ENCODE data around the gene MAL. TPM values are rescaled to one million over a fixed set of nuclear protein-coding genes. Genes with fewer than 3 reads are reported as not detected.

Gene MAL
- total RNA-seq, 1 donor from 2014 or later = not detected

GRCh38 chr2:94980406-94980805 lies 45.1 kb upstream of the MAL start:
- no peak for DNase-seq (ENCODE audit: low spot score)
- no peaks in the 10 kb centered on the region for H3K36me3 Mint-ChIP-seq (ENCODE audit: low read depth)
- peaks cover 22% of the 10 kb centered on the region for H3K27me3 Mint-ChIP-seq (ENCODE audit: low read depth)
- H3K4me1 Mint-ChIP-seq (ENCODE audit: low read depth) = peaks cover 5% of the 10 kb centered on the region
- H3K27ac Mint-ChIP-seq (ENCODE audit: unreplicated experiment) = no peak overlapping the region
- H3K9me3 Mint-ChIP-seq (ENCODE audit: low read depth) = no peaks in the 10 kb centered on the region
- H3K4me3 Mint-ChIP-seq (ENCODE audit: unreplicated experiment) = no peak overlapping the region
- TF ChIP-seq CTCF (IDR thresholded peaks at IDR 0.05) = no peak

GRCh38 chr2:94982156-94982555 lies 43.4 kb upstream of the MAL start:
- no peaks in the 10 kb centered on the region for H3K36me3 Mint-ChIP-seq (ENCODE audit: low read depth)
- peaks cover 13% of the 10 kb centered on the region for H3K27me3 Mint-ChIP-seq (ENCODE audit: low read depth)
- H3K9me3 Mint-ChIP-seq (ENCODE audit: low read depth) = no peaks in the 10 kb centered on the region
- no peak overlapping the region for H3K27ac Mint-ChIP-seq (ENCODE audit: unreplicated experiment)
- no peak overlapping the region for H3K4me3 Mint-ChIP-seq (ENCODE audit: unreplicated experiment)
- H3K4me1 Mint-ChIP-seq (ENCODE audit: low read depth) = peaks cover 5% of the 10 kb centered on the region
- TF ChIP-seq CTCF (IDR thresholded peaks at IDR 0.05) = no peak
- DNase-seq (ENCODE audit: low spot score) = no peak

GRCh38 chr2:94982675-94983074 lies 42.8 kb upstream of the MAL start:
- Mint-ChIP-seq H3K4me3 (ENCODE audit: unreplicated experiment) (no peak overlapping the region), H3K36me3 (ENCODE audit: low read depth) (no peaks in the 10 kb centered on the region), H3K4me1 (ENCODE audit: low read depth) (peaks cover 5% of the 10 kb centered on the region), H3K9me3 (ENCODE audit: low read depth) (no peaks in the 10 kb centered on the region), H3K27me3 (ENCODE audit: low read depth) (peaks cover 13% of the 10 kb centered on the region), H3K27ac (ENCODE audit: unreplicated experiment) (no peak overlapping the region)
- TF ChIP-seq CTCF (IDR thresholded peaks at IDR 0.05) = no peak
- no peak for DNase-seq (ENCODE audit: low spot score)

GRCh38 chr2:94984964-94985575 lies 40.4 kb upstream of the MAL start:
- no peak for TF ChIP-seq CTCF (IDR thresholded peaks at IDR 0.05)
- Mint-ChIP-seq H3K4me3 (ENCODE audit: unreplicated experiment) (no peak overlapping the region), H3K9me3 (ENCODE audit: low read depth) (no peaks in the 10 kb centered on the region), H3K36me3 (ENCODE audit: low read depth) (no peaks in the 10 kb centered on the region), H3K27me3 (ENCODE audit: low read depth) (peaks cover 27% of the 10 kb centered on the region), H3K4me1 (ENCODE audit: low read depth) (peaks cover 5% of the 10 kb centered on the region), H3K27ac (ENCODE audit: unreplicated experiment) (no peak overlapping the region)
- DNase-seq (ENCODE audit: low spot score) = no peak

GRCh38 chr2:94985636-94986035 lies 39.9 kb upstream of the MAL start:
- DNase-seq (ENCODE audit: low spot score) = no peak
- H3K4me1 Mint-ChIP-seq (ENCODE audit: low read depth) = peaks cover 5% of the 10 kb centered on the region
- H3K36me3 Mint-ChIP-seq (ENCODE audit: low read depth) = no peaks in the 10 kb centered on the region
- no peak overlapping the region for H3K27ac Mint-ChIP-seq (ENCODE audit: unreplicated experiment)
- no peaks in the 10 kb centered on the region for H3K9me3 Mint-ChIP-seq (ENCODE audit: low read depth)
- peaks cover 30% of the 10 kb centered on the region for H3K27me3 Mint-ChIP-seq (ENCODE audit: low read depth)
- TF ChIP-seq CTCF (IDR thresholded peaks at IDR 0.05) = no peak
- no peak overlapping the region for H3K4me3 Mint-ChIP-seq (ENCODE audit: unreplicated experiment)

Data from chondrocyte (in vitro differentiated cells).